Common myeloid progenitor, CD34-positive (primary cell): ENCODE results near the gene HMCN1.

ENCODE experiments used
- CTCF ChIA-PET: fragments of 350-600 bp; sonication (Branson Sonifier 250); formaldehyde crosslinking; loops from one replicate; lab custom pipeline; 2021; ENCODE audit warnings: antibody characterized with exemption; lab: Charles Lee
- POLR2A ChIA-PET: fragments of 350-600 bp; sonication (Branson Sonifier 250); formaldehyde crosslinking; loops from one replicate; lab custom pipeline; 2021; ENCODE audit warnings: antibody characterized with exemption; lab: Charles Lee
- DNase-seq, 3 donors: peaks; one replicate each; pipeline versions ENCODE4 v3.0.0 to v3.0.0-alpha.2; 2013
- H3K27ac ChIP-seq, 2 experiments: 1 replicate in 1 of 2; 2 replicates in 1 of 2; pipeline ENCODE4 v1.7.0; 2013; ENCODE audit warnings: inconsistent platforms in 2 of 2, low read length in 2 of 2, mild to moderate bottlenecking in 2 of 2, low read depth in 1 of 2, moderate library complexity in 1 of 2; ENCODE audit not compliant: severe bottlenecking in 2 of 2, insufficient read depth in 1 of 2, poor library complexity in 1 of 2
- H3K27me3 ChIP-seq, 5 experiments: replicated peaks in 2 of 5; 1 replicate in 3 of 5; 2 replicates in 2 of 5; pipeline versions ENCODE4 v1.6.1 to v1.7.0; 2013; ENCODE audit warnings: low read length in 4 of 5, mild to moderate bottlenecking in 2 of 5, moderate library complexity in 2 of 5, inconsistent platforms in 1 of 5; ENCODE audit not compliant: insufficient read depth in 5 of 5, control insufficient read depth in 4 of 5
- H3K36me3 ChIP-seq, 4 experiments: 1 replicate in 2 of 4; 2 replicates in 2 of 4; pipeline versions ENCODE4 v1.6.1 to v1.7.0; 2013; ENCODE audit warnings: low read length in 3 of 4, control low read depth in 1 of 4, mild to moderate bottlenecking in 1 of 4; ENCODE audit not compliant: control insufficient read depth in 4 of 4, insufficient read depth in 4 of 4
- H3K4me1 ChIP-seq, 4 experiments: 1 replicate in 3 of 4; 2 replicates in 1 of 4; pipeline versions ENCODE4 v1.6.1 to v1.7.1; 2013; ENCODE audit warnings: low read length in 3 of 4, mild to moderate bottlenecking in 3 of 4, control low read depth in 1 of 4, inconsistent platforms in 1 of 4, moderate library complexity in 1 of 4; ENCODE audit not compliant: control insufficient read depth in 4 of 4, insufficient read depth in 4 of 4; ENCODE audit errors: control extremely low read depth in 1 of 4
- H3K4me3 ChIP-seq, 7 experiments: 1 replicate in 4 of 7; 2 replicates in 3 of 7; pipeline versions ENCODE4 v1.5.1 to v1.7.0; 2013; ENCODE audit warnings: mild to moderate bottlenecking in 7 of 7, low read length in 6 of 7, moderate library complexity in 6 of 7, inconsistent platforms in 2 of 7, low read depth in 2 of 7, control low read depth in 1 of 7; ENCODE audit not compliant: insufficient read depth in 4 of 7, control insufficient read depth in 1 of 7; ENCODE audit errors: extremely low read depth in 1 of 7
- H3K9me3 ChIP-seq, 5 experiments: 1 replicate in 4 of 5; 2 replicates in 1 of 5; pipeline versions ENCODE4 v1.6.1 to v1.7.1; 2013; ENCODE audit warnings: low read length in 4 of 5, mild to moderate bottlenecking in 2 of 5, inconsistent platforms in 1 of 5, low read depth in 1 of 5, moderate library complexity in 1 of 5; ENCODE audit not compliant: control insufficient read depth in 4 of 5, insufficient read depth in 2 of 5; ENCODE audit errors: control extremely low read depth in 1 of 5
- WGBS: methylation state at CpG from one replicate; pipeline ENCODE4 v1.1.5; 2013; ENCODE audit not compliant: insufficient coverage; 5-methylcytosine and 5-hydroxymethylcytosine counted together

Gene HMCN1

DNA sequence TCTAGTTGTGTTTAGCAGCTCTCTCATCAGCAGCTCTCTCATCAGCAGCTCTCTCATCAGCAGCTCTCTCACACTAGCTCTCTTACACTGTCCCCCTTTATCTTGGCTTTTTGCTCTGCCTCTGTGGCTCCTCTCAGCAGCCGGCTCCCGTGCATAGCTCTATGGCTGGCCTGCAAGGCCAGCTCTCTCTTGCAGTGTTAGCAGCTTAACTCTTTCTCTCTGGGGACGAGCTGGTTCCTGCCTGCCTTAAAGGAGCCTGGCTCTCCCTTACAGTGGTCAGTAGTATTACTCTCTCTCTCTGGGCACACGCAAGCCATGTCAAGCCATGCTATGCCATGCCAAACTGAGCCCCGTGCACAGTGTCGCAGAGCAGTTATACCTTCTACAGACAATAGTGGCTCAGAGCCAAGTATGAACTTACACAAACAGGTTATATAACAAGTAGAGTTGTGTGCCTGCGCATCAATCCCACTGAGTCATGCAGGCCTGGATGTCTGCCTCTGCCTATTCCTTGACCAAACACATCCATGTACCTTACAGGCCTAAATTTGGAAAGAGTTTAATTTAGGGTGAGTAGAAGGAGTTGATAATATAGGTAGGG, 345.0 kb downstream of the HMCN1 start:
- H3K36me3 ChIP-seq, result no peaks in the 10 kb centered on the region
- no peak overlapping the region for H3K4me3 ChIP-seq
- 97% methylated on average over 6 of the region's 7 CpGs for whole genome bisulfite sequencing
- ChIA-PET CTCF (interaction anchor here (0.5 kb wide), 1 partner anchor 67 kb away, joined by 4 read pairs; no protein-coding TSS in a partner anchor), POLR2A (no interaction called here)
- H3K9me3 ChIP-seq, result no peaks in the 10 kb centered on the region
- no peak overlapping the region for H3K27ac ChIP-seq
- no peaks in the 10 kb centered on the region for H3K27me3 ChIP-seq
- H3K4me1 ChIP-seq, result peaks cover 0 to 4% (median 2%) of the 10 kb centered on the region in 4 experiments
- DNase-seq, result no peak

DNA sequence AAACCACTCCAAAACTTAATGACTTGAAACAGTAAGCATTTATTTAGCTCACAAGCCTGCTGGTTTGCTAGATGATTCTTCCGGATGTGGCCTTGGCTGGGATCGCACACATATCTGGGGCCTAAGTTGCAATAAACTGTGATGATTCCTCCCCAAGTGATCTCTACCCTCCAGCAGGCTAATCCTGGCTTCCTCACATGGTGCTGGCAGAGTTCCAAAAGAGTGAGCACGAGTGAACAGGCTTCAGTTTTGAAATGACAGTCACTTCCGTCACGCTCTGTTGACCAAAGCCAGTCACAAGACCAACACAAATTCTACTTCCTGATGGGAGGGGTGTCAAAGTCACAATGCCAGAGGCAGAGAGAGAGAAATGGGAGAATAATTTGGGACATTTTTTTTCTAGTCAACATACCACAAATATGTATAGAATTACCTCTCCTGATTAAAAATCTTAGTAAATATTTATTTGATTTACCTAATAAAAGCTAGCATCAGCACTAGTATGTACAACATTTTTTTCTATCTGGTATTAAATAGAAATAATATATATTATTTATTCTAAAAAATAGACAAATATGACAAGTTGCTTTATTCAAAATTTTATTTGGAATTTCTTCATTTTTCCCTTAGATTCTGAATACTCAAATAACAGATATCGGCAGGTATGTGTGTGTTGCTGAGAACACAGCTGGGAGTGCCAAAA, 348.2 kb downstream of the HMCN1 start:
- H3K4me3 ChIP-seq, result peak overlapping the region in 1 of 7 experiments; percentile 5
- POLR2A ChIA-PET, result interaction anchor here (0.7 kb wide), 1 partner anchor 96 kb away, joined by 3 read pairs; no protein-coding TSS in a partner anchor
- no peaks in the 10 kb centered on the region for H3K27me3 ChIP-seq
- H3K36me3 ChIP-seq, result no peaks in the 10 kb centered on the region
- 19% methylated on average over 3 of the region's 6 CpGs for WGBS
- peaks cover 0 to 4% (median 2%) of the 10 kb centered on the region in 4 experiments for H3K4me1 ChIP-seq
- H3K27ac ChIP-seq, result peak overlapping the region in 1 of 2 experiments; percentile 23
- CTCF ChIA-PET, result no interaction called here
- no peaks in the 10 kb centered on the region for H3K9me3 ChIP-seq
- DNase-seq, result peak; percentile 65 to 88 (median 86)

DNA sequence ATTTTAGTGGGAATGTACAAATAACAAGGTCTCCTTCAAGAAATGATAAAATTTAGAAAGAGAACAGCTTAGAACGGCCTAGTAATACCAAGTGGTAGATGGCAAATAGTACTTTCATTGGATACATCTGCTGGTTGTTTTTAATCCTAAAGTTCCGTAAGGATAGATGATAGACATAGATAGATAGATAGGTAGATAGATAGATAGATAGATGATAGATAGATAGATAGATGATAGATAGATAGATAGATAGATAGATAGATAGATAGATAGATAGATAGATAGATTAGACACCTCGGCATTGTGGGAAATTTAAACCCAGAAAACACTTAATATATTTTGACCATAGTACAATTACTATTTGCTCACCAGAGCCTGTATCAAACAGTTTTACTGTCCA, 352.4 kb downstream of the HMCN1 start:
- Histone ChIP-seq H3K4me3 (no peak overlapping the region), H3K27me3 (no peaks in the 10 kb centered on the region), H3K27ac (no peak overlapping the region), H3K36me3 (no peaks in the 10 kb centered on the region), H3K4me1 (peaks cover 0 to 4% (median 2%) of the 10 kb centered on the region in 4 experiments), H3K9me3 (no peaks in the 10 kb centered on the region)
- WGBS, result 100% methylated on average over 2 of the region's 3 CpGs
- CTCF ChIA-PET, result no interaction called here
- POLR2A ChIA-PET, result no interaction called here
- no peak for DNase-seq

DNA sequence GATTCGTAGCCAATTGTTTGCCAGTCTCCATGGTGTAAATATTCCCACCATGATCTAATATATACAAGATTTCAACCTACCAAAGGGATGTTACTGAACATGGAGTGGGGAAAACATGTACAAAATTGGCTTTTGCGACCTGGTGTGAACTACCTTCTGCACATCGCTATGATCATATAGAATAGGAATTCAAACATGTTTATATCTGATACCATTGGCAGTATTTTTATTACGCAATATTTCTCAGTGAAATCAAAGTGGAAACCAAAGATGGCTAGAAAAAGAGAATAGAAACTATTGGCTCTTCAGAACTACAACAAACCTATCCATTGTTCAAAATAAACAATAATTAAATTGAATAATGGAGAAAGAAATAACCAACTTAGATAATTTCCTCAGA, 355.7 kb downstream of the HMCN1 start:
- WGBS, result no CpG with 5 or more reads among the region's 4 CpGs
- no peaks in the 10 kb centered on the region for H3K36me3 ChIP-seq
- H3K9me3 ChIP-seq, result no peaks in the 10 kb centered on the region
- H3K4me1 ChIP-seq, result no peaks in the 10 kb centered on the region
- ChIA-PET CTCF (no interaction called here), POLR2A (no interaction called here)
- no peaks in the 10 kb centered on the region for H3K27me3 ChIP-seq
- H3K4me3 ChIP-seq, result no peak overlapping the region
- no peak overlapping the region for H3K27ac ChIP-seq
- no peak for DNase-seq

DNA sequence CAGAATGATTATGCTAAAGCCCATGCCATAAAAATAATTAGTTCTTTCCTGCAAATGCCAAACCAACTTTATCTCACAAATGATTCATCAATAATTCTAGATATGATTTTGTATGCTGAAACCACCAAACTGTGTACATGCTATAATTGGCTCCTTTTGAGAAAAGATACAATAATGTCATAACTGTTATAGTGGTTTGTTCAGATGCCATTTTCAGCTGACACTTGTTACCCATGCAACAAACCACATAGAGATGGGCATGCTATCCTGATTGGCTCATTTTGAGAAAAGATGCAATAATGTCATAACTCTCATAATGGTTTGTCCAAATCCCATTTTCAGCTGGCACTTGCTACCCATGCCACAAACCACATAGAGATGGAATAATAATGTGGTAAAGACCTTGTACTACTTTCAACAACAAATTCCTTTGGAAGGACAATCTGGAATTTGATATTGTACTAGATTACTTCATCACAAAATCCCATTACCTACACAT, 357.1 kb downstream of the HMCN1 start:
- H3K4me3 ChIP-seq, result no peak overlapping the region
- H3K36me3 ChIP-seq, result no peaks in the 10 kb centered on the region
- H3K27me3 ChIP-seq, result no peaks in the 10 kb centered on the region
- H3K27ac ChIP-seq, result no peak overlapping the region
- no peaks in the 10 kb centered on the region for H3K9me3 ChIP-seq
- no peak for DNase-seq
- CTCF ChIA-PET, result no interaction called here
- POLR2A ChIA-PET, result no interaction called here
- H3K4me1 ChIP-seq, result no peaks in the 10 kb centered on the region

DNA sequence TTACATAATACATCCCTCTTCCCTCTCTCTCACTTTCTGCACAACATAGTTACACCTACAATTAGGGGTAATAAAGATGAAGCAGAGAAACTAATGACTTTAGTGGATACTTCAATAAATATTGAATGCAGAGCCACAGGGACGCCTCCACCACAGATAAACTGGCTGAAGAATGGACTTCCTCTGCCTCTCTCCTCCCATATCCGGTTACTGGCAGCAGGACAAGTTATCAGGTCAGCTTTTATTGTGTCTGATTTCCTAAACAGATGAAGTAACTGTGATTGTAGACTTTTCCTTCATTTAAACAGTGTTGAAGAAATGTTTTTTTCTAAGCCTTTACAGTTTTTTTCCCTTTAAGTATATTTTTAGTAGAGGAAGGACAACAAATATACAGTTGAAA, 359.2 kb downstream of the HMCN1 start:
- H3K4me1 ChIP-seq, result no peaks in the 10 kb centered on the region
- H3K27ac ChIP-seq, result no peak overlapping the region
- H3K9me3 ChIP-seq, result no peaks in the 10 kb centered on the region
- ChIA-PET CTCF (no interaction called here), POLR2A (no interaction called here)
- 57% methylated on average over 1 of the region's 2 CpGs for WGBS
- H3K36me3 ChIP-seq, result no peaks in the 10 kb centered on the region
- no peak overlapping the region for H3K4me3 ChIP-seq
- no peak for DNase-seq
- H3K27me3 ChIP-seq, result no peaks in the 10 kb centered on the region

DNA sequence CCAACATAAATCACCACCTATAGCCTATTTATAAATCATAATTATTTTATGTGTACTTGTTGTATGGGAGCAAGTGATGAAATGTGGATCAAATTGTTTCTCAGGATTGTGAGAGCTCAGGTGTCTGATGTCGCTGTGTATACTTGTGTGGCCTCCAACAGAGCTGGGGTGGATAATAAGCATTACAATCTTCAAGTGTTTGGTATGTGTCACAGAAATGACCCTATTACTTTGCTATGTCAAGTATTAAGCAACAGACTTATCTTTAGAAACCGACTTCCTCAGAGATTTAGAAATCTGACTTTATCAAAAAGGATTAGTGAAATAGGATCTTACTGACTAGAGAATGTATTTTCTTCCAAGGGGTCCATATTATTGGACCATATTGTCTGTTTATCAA, 360.0 kb downstream of the HMCN1 start:
- no peak overlapping the region for H3K4me3 ChIP-seq
- 100% methylated on average over 1 of the region's 2 CpGs for WGBS
- H3K9me3 ChIP-seq, result no peaks in the 10 kb centered on the region
- POLR2A ChIA-PET, result no interaction called here
- no peak overlapping the region for H3K27ac ChIP-seq
- no peak for DNase-seq
- no peaks in the 10 kb centered on the region for H3K4me1 ChIP-seq
- CTCF ChIA-PET, result no interaction called here
- H3K36me3 ChIP-seq, result no peaks in the 10 kb centered on the region
- no peaks in the 10 kb centered on the region for H3K27me3 ChIP-seq
